Esophagus squamous epithelium (tissue), 4 donors: ENCODE data around the gene FGD4.

Source experiments
- CTCF ChIP-seq, 6 experiments: fragments of 450-650 bp in 4 of 6; fragments of 200-600 bp in 2 of 6; sonication (generic) in 2 of 6; IDR thresholded peaks; one replicate each; pipeline ENCODE4 v1.5.1; 2016 to 2019; ENCODE audit warnings: antibody characterized with exemption in 6 of 6, mild to moderate bottlenecking in 4 of 6, moderate library complexity in 4 of 6
- POLR2A ChIP-seq, 4 donors: fragments of 450-650 bp; IDR thresholded peaks; one replicate each; pipeline ENCODE4 v1.6.1; 2017; ENCODE audit warnings: antibody characterized with exemption in 4 of 4, mild to moderate bottlenecking in 4 of 4, moderate library complexity in 3 of 4

- no peak for TF ChIP-seq POLR2A (IDR thresholded peaks at IDR 0.05)
- TF ChIP-seq CTCF (IDR thresholded peaks at IDR 0.05) = no peak
These were observed 116.9 kb downstream of the FGD4 start for GRCh38 chr12:32516230-32516629.
